NB4 (cell line): Measurements from ENCODE around the gene KIAA1671.

Source experiments
- POLR2A ChIP-seq: IDR thresholded peaks from 2 replicates; pipeline ENCODE4 v1.6.1; 2011; ENCODE audit warnings: mild to moderate bottlenecking; ENCODE audit not compliant: insufficient read length; ENCODE audit errors: extremely low read depth
- TF ChIP-seq, protein P1 (sequence below): IDR thresholded peaks from one replicate; pipeline ENCODE4 v1.5.1; 2012; ENCODE audit warnings: low read depth, low read length

DNA sequence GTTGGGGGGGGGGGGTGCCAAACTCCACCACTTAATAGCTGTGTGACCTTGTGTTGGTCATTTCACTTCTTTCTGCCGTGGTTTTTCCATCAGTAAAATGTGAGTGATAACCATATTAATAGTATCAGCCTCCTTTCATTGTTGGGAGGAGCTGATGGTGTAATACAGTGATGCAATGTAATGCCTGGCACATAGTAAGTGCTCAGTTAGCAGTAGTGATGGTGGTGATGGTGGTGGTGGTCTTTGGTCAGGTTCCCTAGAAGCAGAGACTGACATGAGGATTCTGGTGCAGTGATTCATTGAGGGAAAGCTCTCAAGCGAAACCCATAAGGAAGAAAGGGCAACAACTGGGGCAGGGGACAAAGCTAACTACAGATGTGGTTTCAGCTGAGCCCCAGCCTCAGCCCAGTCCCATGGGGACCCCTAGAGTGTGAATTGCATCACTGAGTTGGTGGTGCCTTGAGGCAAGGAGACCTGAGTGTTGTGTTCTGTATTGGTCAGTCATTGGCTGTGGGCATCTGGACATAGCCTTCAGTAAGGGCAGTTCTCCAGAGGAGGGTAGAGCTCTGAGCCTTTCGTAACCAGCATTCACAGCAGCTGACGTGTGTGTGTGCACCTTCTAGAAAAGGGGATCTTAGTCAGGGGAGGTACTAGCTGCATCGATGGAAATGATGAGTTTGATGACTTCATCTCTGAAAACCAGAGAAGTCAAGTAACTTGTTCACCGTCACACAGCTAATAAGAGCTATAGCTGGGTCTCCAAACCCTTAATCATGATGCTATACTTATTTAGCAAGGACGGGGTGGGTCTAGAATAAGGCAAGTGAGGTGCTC, 153.5 kb downstream of the KIAA1671 start:
- TF ChIP-seq, protein P1, sequence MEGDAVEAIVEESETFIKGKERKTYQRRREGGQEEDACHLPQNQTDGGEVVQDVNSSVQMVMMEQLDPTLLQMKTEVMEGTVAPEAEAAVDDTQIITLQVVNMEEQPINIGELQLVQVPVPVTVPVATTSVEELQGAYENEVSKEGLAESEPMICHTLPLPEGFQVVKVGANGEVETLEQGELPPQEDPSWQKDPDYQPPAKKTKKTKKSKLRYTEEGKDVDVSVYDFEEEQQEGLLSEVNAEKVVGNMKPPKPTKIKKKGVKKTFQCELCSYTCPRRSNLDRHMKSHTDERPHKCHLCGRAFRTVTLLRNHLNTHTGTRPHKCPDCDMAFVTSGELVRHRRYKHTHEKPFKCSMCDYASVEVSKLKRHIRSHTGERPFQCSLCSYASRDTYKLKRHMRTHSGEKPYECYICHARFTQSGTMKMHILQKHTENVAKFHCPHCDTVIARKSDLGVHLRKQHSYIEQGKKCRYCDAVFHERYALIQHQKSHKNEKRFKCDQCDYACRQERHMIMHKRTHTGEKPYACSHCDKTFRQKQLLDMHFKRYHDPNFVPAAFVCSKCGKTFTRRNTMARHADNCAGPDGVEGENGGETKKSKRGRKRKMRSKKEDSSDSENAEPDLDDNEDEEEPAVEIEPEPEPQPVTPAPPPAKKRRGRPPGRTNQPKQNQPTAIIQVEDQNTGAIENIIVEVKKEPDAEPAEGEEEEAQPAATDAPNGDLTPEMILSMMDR = no peak
- no peak for TF ChIP-seq POLR2A
